ENCODE measurements around the gene MBLAC2. TPM values are rescaled to one million over a fixed set of nuclear protein-coding genes. Genes with fewer than 3 reads are reported as not detected.

The MBLAC2 gene
- total RNA-seq, 1 experiment from 2014 or later: 4.9 TPM

- Mint-ChIP-seq H3K36me3 (ENCODE audit: insufficient read depth, unreplicated experiment) (no peaks in the 10 kb centered on the region), H3K27ac (ENCODE audit: unreplicated experiment) (peak overlapping the region; percentile 50), H3K27me3 (ENCODE audit: insufficient read depth, unreplicated experiment) (peaks cover 3% of the 10 kb centered on the region), H3K4me1 (ENCODE audit: low read depth, unreplicated experiment) (peaks cover 6% of the 10 kb centered on the region), H3K9me3 (ENCODE audit: unreplicated experiment) (no peaks in the 10 kb centered on the region), H3K4me3 (ENCODE audit: unreplicated experiment) (peak overlapping the region; percentile 72)
- Histone ChIP-seq H3K36me3 (ENCODE audit: control insufficient read depth, insufficient read depth, low read length) (no peaks in the 10 kb centered on the region), H3K4me3 (ENCODE audit: low read depth, low read length) (no peak overlapping the region), H3K27me3 (replicated peaks; ENCODE audit: control insufficient read depth, insufficient read depth, low read length) (no peaks in the 10 kb centered on the region), H3K9me3 (no peaks in the 10 kb centered on the region), H3K4me1 (peaks cover 12% of the 10 kb centered on the region)
- intact Hi-C loops (cut with micrococcal nuclease; ENCODE audit: unreplicated experiment): loop anchor here (1.0 to 2.0 kb wide), 2 partner anchors 32 to 343 kb away; no protein-coding TSS in a partner anchor
- POLR2A ChIA-PET: interaction anchor here (1.0 kb wide), 1 partner anchor 31 kb away, joined by 5 read pairs; the partner anchor contains the start of gene CETN3
- no TSS peak for BruUV-seq (replicated peaks)
- CTCF ChIA-PET: interaction anchor here (2.6 kb wide), 1 partner anchor 164 kb away, joined by 15 read pairs; no protein-coding TSS in a partner anchor
- no peak for DNase-seq
- no peak for TF ChIP-seq CTCF (IDR thresholded peaks at IDR 0.05; ENCODE audit: insufficient read depth in 1 of 2, low read depth in 1 of 2, low read length in 1 of 2, severe bottlenecking in 1 of 2, unreplicated experiment in 1 of 2)
Measured at GRCh38 chr5:90440644-90441043, 33.9 kb downstream of the MBLAC2 start.

GRCh38 chr5:90438100-90438499 lies 36.5 kb downstream of the MBLAC2 start:
- Histone ChIP-seq H3K27me3 (replicated peaks; ENCODE audit: control insufficient read depth, insufficient read depth, low read length) (no peaks in the 10 kb centered on the region), H3K9me3 (no peaks in the 10 kb centered on the region), H3K36me3 (ENCODE audit: control insufficient read depth, insufficient read depth, low read length) (no peaks in the 10 kb centered on the region), H3K4me1 (peaks cover 12% of the 10 kb centered on the region), H3K4me3 (ENCODE audit: low read depth, low read length) (no peak overlapping the region)
- Mint-ChIP-seq H3K9me3 (ENCODE audit: unreplicated experiment) (no peaks in the 10 kb centered on the region), H3K4me1 (ENCODE audit: low read depth, unreplicated experiment) (peaks cover 6% of the 10 kb centered on the region), H3K36me3 (ENCODE audit: insufficient read depth, unreplicated experiment) (no peaks in the 10 kb centered on the region), H3K4me3 (ENCODE audit: unreplicated experiment) (no peak overlapping the region), H3K27me3 (ENCODE audit: insufficient read depth, unreplicated experiment) (peaks cover 3% of the 10 kb centered on the region), H3K27ac (ENCODE audit: unreplicated experiment) (no peak overlapping the region)
- no peak for DNase-seq
- no TSS peak for BruUV-seq (replicated peaks)
- CTCF ChIA-PET: interaction anchor here (0.8 to 2.6 kb wide), 2 partner anchors 17 to 166 kb away, joined by 5 to 15 read pairs; no protein-coding TSS in a partner anchor
- POLR2A ChIA-PET: interaction anchor here (1.1 kb wide), 1 partner anchor 28 kb away, joined by 4 read pairs; the partner anchor contains the start of gene CETN3
- TF ChIP-seq CTCF (IDR thresholded peaks at IDR 0.05; ENCODE audit: insufficient read depth in 1 of 2, low read depth in 1 of 2, low read length in 1 of 2, severe bottlenecking in 1 of 2, unreplicated experiment in 1 of 2): no peak
- intact Hi-C loops (cut with micrococcal nuclease; ENCODE audit: unreplicated experiment): no loop called here

- Histone ChIP-seq H3K4me1 (peaks cover 12% of the 10 kb centered on the region), H3K4me3 (ENCODE audit: low read depth, low read length) (no peak overlapping the region), H3K27me3 (replicated peaks; ENCODE audit: control insufficient read depth, insufficient read depth, low read length) (no peaks in the 10 kb centered on the region), H3K36me3 (ENCODE audit: control insufficient read depth, insufficient read depth, low read length) (no peaks in the 10 kb centered on the region), H3K9me3 (no peaks in the 10 kb centered on the region)
- DNase-seq: no peak
- peaks cover 3% of the 10 kb centered on the region for H3K27me3 Mint-ChIP-seq (ENCODE audit: insufficient read depth, unreplicated experiment)
- CTCF ChIA-PET: interaction anchor here (0.8 kb wide), 1 partner anchor 17 kb away, joined by 5 read pairs; no protein-coding TSS in a partner anchor
- POLR2A ChIA-PET: interaction anchor here (1.1 kb wide), 1 partner anchor 28 kb away, joined by 4 read pairs; the partner anchor contains the start of gene CETN3
- intact Hi-C loops (cut with micrococcal nuclease; ENCODE audit: unreplicated experiment): no loop called here
- H3K36me3 Mint-ChIP-seq (ENCODE audit: insufficient read depth, unreplicated experiment): no peaks in the 10 kb centered on the region
- TF ChIP-seq CTCF (IDR thresholded peaks at IDR 0.05; ENCODE audit: insufficient read depth in 1 of 2, low read depth in 1 of 2, low read length in 1 of 2, severe bottlenecking in 1 of 2, unreplicated experiment in 1 of 2): no peak
- no TSS peak for BruUV-seq (replicated peaks)
- H3K9me3 Mint-ChIP-seq (ENCODE audit: unreplicated experiment): no peaks in the 10 kb centered on the region
- peaks cover 6% of the 10 kb centered on the region for H3K4me1 Mint-ChIP-seq (ENCODE audit: low read depth, unreplicated experiment)
- H3K4me3 Mint-ChIP-seq (ENCODE audit: unreplicated experiment): no peak overlapping the region
- H3K27ac Mint-ChIP-seq (ENCODE audit: unreplicated experiment): no peak overlapping the region
Measured at GRCh38 chr5:90437663-90438062, 36.9 kb downstream of the MBLAC2 start.

Measured in Caco-2 (cell line).